ENCODE results near the gene POLR1G.

DNA sequence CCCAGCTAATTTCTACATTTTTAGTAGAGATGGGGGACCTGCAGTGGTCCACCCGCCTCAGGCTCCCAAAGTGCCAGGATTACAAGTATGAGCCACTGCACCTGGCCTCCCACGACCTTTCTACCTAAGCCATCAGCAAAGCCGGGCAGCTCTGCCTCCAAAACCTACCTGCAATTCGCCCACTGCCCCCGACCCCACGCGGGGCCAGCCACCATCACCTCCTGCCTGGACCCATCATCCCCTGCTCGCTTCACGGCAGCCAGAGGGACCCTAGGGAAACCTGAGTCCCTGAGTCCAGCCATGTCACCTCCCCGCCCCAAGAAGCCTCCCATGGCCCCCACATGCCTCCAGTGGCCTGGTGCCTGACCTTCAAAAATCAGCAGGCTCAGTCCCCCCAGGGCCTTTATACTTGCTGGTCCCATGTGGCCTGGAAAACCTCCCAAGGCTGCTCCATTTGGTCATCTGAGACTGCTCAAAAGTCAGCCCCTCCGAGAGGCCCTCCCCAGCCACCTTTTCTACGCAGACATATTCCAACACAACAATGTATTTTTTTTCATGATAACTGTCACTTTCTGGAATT lies 48.1 kb upstream of the POLR1G start:
- TF ChIP-seq GABPA (IDR thresholded peaks at IDR 0.05; ENCODE audit: low read depth) = no peak
- no peak for TF ChIP-seq USF2 (IDR thresholded peaks at IDR 0.05; ENCODE audit: borderline replicate concordance, low read depth, low read length)
- no peak for TF ChIP-seq CTCF (IDR thresholded peaks at IDR 0.05)
- no peak for TF ChIP-seq NFIC (IDR thresholded peaks at IDR 0.05; ENCODE audit: borderline replicate concordance)
